GM10248 (cell line): ENCODE measurements around the gene LZTS2.
A peak's percentile ranks its signal among the peaks of the same experiment; 100 is the strongest.

Source experiments
- CTCF ChIA-PET: fragments of 300-600 bp; sonication (Branson Sonifier 250); formaldehyde crosslinking; extraction: SDS; loops from one replicate; lab custom pipeline; 2021; ENCODE audit warnings: antibody characterized with exemption; lab: Yijun Ruan, JAX
- POLR2A ChIA-PET: fragments of 350-650 bp; sonication (Branson Sonifier 250); formaldehyde crosslinking; extraction: SDS; loops from one replicate; lab custom pipeline; 2020; ENCODE audit warnings: antibody characterized with exemption; lab: Yijun Ruan, JAX
- DNase-seq: peaks from one replicate; pipeline ENCODE4 v3.0.0; 2012; ENCODE audit errors: extremely low spot score
- CTCF ChIP-seq: IDR thresholded peaks from 2 replicates; pipeline ENCODE4 v1.5.1; 2012; ENCODE audit warnings: mild to moderate bottlenecking, low read depth; ENCODE audit errors: extremely low read depth, missing control alignments, control extremely low read depth

The LZTS2 gene

GRCh38 chr10:101040061-101040460 is 40.5 kb downstream of the LZTS2 start:
- POLR2A ChIA-PET = interaction anchor here (1.0 kb wide), 1 partner anchor 9 kb away, joined by 3 read pairs; the partner anchor contains the start of genes PDZD7 and SFXN3

GRCh38 chr10:101040851-101041250 is 41.2 kb downstream of the LZTS2 start:
- ChIA-PET CTCF (interaction anchor here (1.0 to 28.8 kb wide), 20 partner anchors 12 to 606 kb away, joined by 3 to 855 read pairs (median 4); partner anchors contain the start of genes KAZALD1, LZTS2, MRPL43 and PDZD7), POLR2A (no interaction called here)
- TF ChIP-seq CTCF = no peak
- no peak for DNase-seq

More at GRCh38 chr10:101040061-101040460, 40.5 kb downstream of the LZTS2 start:
- TF ChIP-seq CTCF = no peak
- CTCF ChIA-PET = interaction anchor here (1.3 to 28.8 kb wide), 5 partner anchors 11 to 102 kb away, joined by 4 to 855 read pairs (median 55); partner anchors contain the start of genes KAZALD1, PDZD7 and SFXN3
- no peak for DNase-seq

GRCh38 chr10:101041252-101041761 is 41.7 kb downstream of the LZTS2 start:
- TF ChIP-seq CTCF = peak; percentile 91
- POLR2A ChIA-PET = interaction anchor here (0.7 kb wide), 1 partner anchor 12 kb away, joined by 3 read pairs; no protein-coding TSS in a partner anchor
- CTCF ChIA-PET = interaction anchor here (0.7 to 28.8 kb wide), 26 partner anchors 12 to 607 kb away, joined by 3 to 855 read pairs (median 4); partner anchors contain the start of genes KAZALD1, LZTS2, MRPL43 and PDZD7
- peak; percentile 86 for DNase-seq

GRCh38 chr10:101042118-101042517 is 42.5 kb downstream of the LZTS2 start:
- DNase-seq = no peak
- POLR2A ChIA-PET = no interaction called here
- CTCF ChIA-PET = interaction anchor here (0.8 to 28.8 kb wide), 23 partner anchors 13 to 134 kb away, joined by 3 to 855 read pairs (median 5); partner anchors contain the start of genes KAZALD1, LZTS2, MRPL43 and PDZD7
- TF ChIP-seq CTCF = no peak

- POLR2A ChIA-PET = interaction anchor here (1.0 kb wide), 1 partner anchor 11 kb away, joined by 4 read pairs; no protein-coding TSS in a partner anchor
- peak; percentile 95 for DNase-seq
- TF ChIP-seq CTCF = no peak
- CTCF ChIA-PET = interaction anchor here (0.7 to 28.8 kb wide), 14 partner anchors 14 to 528 kb away, joined by 3 to 855 read pairs (median 4); partner anchors contain the start of genes KAZALD1, LZTS2, PDZD7 and SFXN3
These were observed 43.2 kb downstream of the LZTS2 start for GRCh38 chr10:101042667-101043362.

- DNase-seq = no peak
- ChIA-PET CTCF (interaction anchor here (0.7 to 28.8 kb wide), 13 partner anchors 9 to 527 kb away, joined by 3 to 855 read pairs (median 4); partner anchors contain the start of genes KAZALD1, LZTS2, PDZD7 and SFXN3), POLR2A (interaction anchor here (1.0 kb wide), 1 partner anchor 11 kb away, joined by 4 read pairs; no protein-coding TSS in a partner anchor)
- no peak for TF ChIP-seq CTCF
These were observed 43.7 kb downstream of the LZTS2 start for GRCh38 chr10:101043363-101043707.
